Measurements from ENCODE around the gene TSPAN2. TPM values are rescaled to one million over a fixed set of nuclear protein-coding genes. Genes with fewer than 3 reads are reported as not detected.

Gene TSPAN2
- total and polyA plus RNA-seq, 2 of the 4 experiments (the other 2 are of a cell fraction), result 0.18 to 0.60 TPM

GRCh38 chr1:115012434-115012833 is 76.9 kb downstream of the TSPAN2 start:
- intact Hi-C loops (cut with micrococcal nuclease), result no loop called here
- Histone ChIP-seq H3K27me3 (ENCODE audit: control insufficient read depth, insufficient read depth, low read length) (no peaks in the 10 kb centered on the region), H2AFZ (replicated peaks; ENCODE audit: low read length, poor library complexity) (no peak overlapping the region), H2AK9ac (replicated peaks; ENCODE audit: low read depth, low read length, poor library complexity) (no peak overlapping the region), H3K14ac (replicated peaks; ENCODE audit: low read depth, low read length) (no peak overlapping the region), H3K4me1 (ENCODE audit: control insufficient read depth, insufficient read depth, low read length) (no peaks in the 10 kb centered on the region), H4K5ac (ENCODE audit: low read depth, low read length) (no peak overlapping the region), H3K18ac (ENCODE audit: low read depth, low read length) (no peak overlapping the region), H3K27ac (ENCODE audit: insufficient read depth, low read length) (no peak overlapping the region), H3K4me3 (ENCODE audit: insufficient read depth, low read depth, low read length) (no peak overlapping the region), H3K9me1 (ENCODE audit: insufficient read depth, low read length) (no peaks in the 10 kb centered on the region), H2BK15ac (ENCODE audit: low read depth, low read length) (no peak overlapping the region), H3K4ac (ENCODE audit: low read depth, low read length) (no peak overlapping the region), H3K9me3 (ENCODE audit: control insufficient read depth, insufficient read depth, low read length) (no peaks in the 10 kb centered on the region), H3K9ac (ENCODE audit: low read depth, low read length) (no peak overlapping the region), H4K20me1 (ENCODE audit: insufficient read depth, low read length) (no peaks in the 10 kb centered on the region), H3K4me2 (ENCODE audit: low read depth, low read length) (no peak overlapping the region), H2BK5ac (ENCODE audit: low read depth, low read length, poor library complexity, severe bottlenecking) (no peak overlapping the region), H4K8ac (ENCODE audit: low read depth in 2 of 2, low read length in 2 of 2) (no peak overlapping the region), H3K36me3 (ENCODE audit: control insufficient read depth, insufficient read depth, low read length) (no peaks in the 10 kb centered on the region), H2BK120ac (ENCODE audit: low read depth, low read length) (no peak overlapping the region), H3K23ac (ENCODE audit: low read depth, low read length) (no peak overlapping the region), H4K91ac (ENCODE audit: insufficient read depth, low read depth, low read length) (no peak overlapping the region), H2BK20ac (ENCODE audit: low read depth, low read length) (no peak overlapping the region), H3K79me1 (ENCODE audit: low read depth in 1 of 2, low read length in 2 of 2) (no peaks in the 10 kb centered on the region), H2AK5ac (ENCODE audit: low read depth, low read length) (no peak overlapping the region), H3K56ac (ENCODE audit: extremely low read depth, insufficient read depth, low read length) (no peak overlapping the region)
- dilution Hi-C loops (cut with HindIII; ENCODE audit: low sequenced_read_pairs, unreplicated experiment), result no loop called here
- DNase-seq, result no peak
- CTCF ChIA-PET, result no interaction called here
- ATAC-seq (ENCODE audit: low read depth), result no peak
- WGBS, 2 experiments (ENCODE audit: extremely low coverage in 2 of 2, insufficient read length in 1 of 2), result no CpG with 5 or more reads among the region's 1 CpG
- in situ Hi-C loops (cut with MboI; ENCODE audit: low sequenced_read_pairs), result no loop called here
- no TSS peak for BruUV-seq (replicated peaks)
- POLR2A ChIA-PET (ENCODE audit: unreplicated experiment), result no interaction called here
- TF ChIP-seq MAFK (IDR thresholded peaks at IDR 0.05; ENCODE audit: low read depth, low read length), result no peak
- no peak for TF ChIP-seq RAD21 (IDR thresholded peaks at IDR 0.05; ENCODE audit: low read length)
- no peak for TF ChIP-seq MAZ (IDR thresholded peaks at IDR 0.05; ENCODE audit: borderline replicate concordance, low read depth, low read length)
- no peak for TF ChIP-seq FOS (IDR thresholded peaks at IDR 0.05; ENCODE audit: low read depth, low read length)
- TF ChIP-seq CHD1 (IDR thresholded peaks at IDR 0.05; ENCODE audit: low read depth, low read length), result no peak
- no peak for TF ChIP-seq USF2 (IDR thresholded peaks at IDR 0.05; ENCODE audit: low read depth, low read length)
- no peak for TF ChIP-seq ELK1 (IDR thresholded peaks at IDR 0.05; ENCODE audit: borderline replicate concordance, low read depth, low read length)
- TF ChIP-seq RCOR1 (IDR thresholded peaks at IDR 0.05; ENCODE audit: insufficient replicate concordance, low read length), result no peak

Data from IMR-90 (cell line).